ENCODE measurements around the gene POR. TPM values are rescaled to one million over a fixed set of nuclear protein-coding genes. Genes with fewer than 3 reads are reported as not detected.
A peak's percentile ranks its signal among the peaks of the same experiment; 100 is the strongest.
"Not testable (repeated sequence)": the region's sequence is repeated elsewhere in the genome, so short reads cannot be mapped to it uniquely, and the experiment has no call there.

Gene POR
- polyA plus RNA-seq, 4 donors: 80.5 to 461 (median 262) TPM

GRCh38 chr7:75889826-75890225 is 25.1 kb upstream of the POR start:
- H3K4me3 ChIP-seq (ENCODE audit: low read depth in 1 of 3, low read length in 3 of 3): no peak overlapping the region
- H3K4me1 ChIP-seq (ENCODE audit: control insufficient read depth in 3 of 3, insufficient read depth in 2 of 3, low read depth in 1 of 3, low read length in 2 of 3): peaks cover 0 to 3% (median 0%) of the 10 kb centered on the region in 3 donors
- H3K9me3 ChIP-seq (ENCODE audit: control insufficient read depth in 2 of 2, insufficient read depth in 1 of 2, low read depth in 1 of 2, low read length in 1 of 2): no peaks in the 10 kb centered on the region
- DNase-seq (no peak), FAIRE-seq (no peak)
- peak overlapping the region in 1 of 3 donors; percentile 3 for H3K27ac ChIP-seq (ENCODE audit: low read depth in 1 of 3, low read length in 2 of 3)
- 81 to 90% (median 86%) methylated on average over 11 of the region's 11 CpGs for WGBS, 3 donors
- peaks cover 11 to 50% (median 15%) of the 10 kb centered on the region in 3 donors for H3K36me3 ChIP-seq (ENCODE audit: control insufficient read depth in 3 of 3, insufficient read depth in 2 of 3, low read depth in 1 of 3, low read length in 3 of 3)
- no peaks in the 10 kb centered on the region for H3K27me3 ChIP-seq (ENCODE audit: control insufficient read depth in 3 of 3, insufficient read depth in 3 of 3, low read length in 3 of 3)

GRCh38 chr7:75891237-75891636 is 23.7 kb upstream of the POR start:
- H3K27ac ChIP-seq (ENCODE audit: low read depth in 1 of 3, low read length in 2 of 3); H3K9me3 ChIP-seq (ENCODE audit: control insufficient read depth in 2 of 2, insufficient read depth in 1 of 2, low read depth in 1 of 2, low read length in 1 of 2); H3K27me3 ChIP-seq (ENCODE audit: control insufficient read depth in 3 of 3, insufficient read depth in 3 of 3, low read length in 3 of 3); FAIRE-seq; DNase-seq; H3K4me1 ChIP-seq (ENCODE audit: control insufficient read depth in 3 of 3, insufficient read depth in 2 of 3, low read depth in 1 of 3, low read length in 2 of 3); H3K4me3 ChIP-seq (ENCODE audit: low read depth in 1 of 3, low read length in 3 of 3): not testable (repeated sequence)
- WGBS, 3 donors: 40 to 70% (median 57%) methylated on average over 7 of the region's 7 CpGs
- peaks cover 10 to 36% (median 11%) of the 10 kb centered on the region in 3 donors for H3K36me3 ChIP-seq (ENCODE audit: control insufficient read depth in 3 of 3, insufficient read depth in 2 of 3, low read depth in 1 of 3, low read length in 3 of 3)

DNA sequence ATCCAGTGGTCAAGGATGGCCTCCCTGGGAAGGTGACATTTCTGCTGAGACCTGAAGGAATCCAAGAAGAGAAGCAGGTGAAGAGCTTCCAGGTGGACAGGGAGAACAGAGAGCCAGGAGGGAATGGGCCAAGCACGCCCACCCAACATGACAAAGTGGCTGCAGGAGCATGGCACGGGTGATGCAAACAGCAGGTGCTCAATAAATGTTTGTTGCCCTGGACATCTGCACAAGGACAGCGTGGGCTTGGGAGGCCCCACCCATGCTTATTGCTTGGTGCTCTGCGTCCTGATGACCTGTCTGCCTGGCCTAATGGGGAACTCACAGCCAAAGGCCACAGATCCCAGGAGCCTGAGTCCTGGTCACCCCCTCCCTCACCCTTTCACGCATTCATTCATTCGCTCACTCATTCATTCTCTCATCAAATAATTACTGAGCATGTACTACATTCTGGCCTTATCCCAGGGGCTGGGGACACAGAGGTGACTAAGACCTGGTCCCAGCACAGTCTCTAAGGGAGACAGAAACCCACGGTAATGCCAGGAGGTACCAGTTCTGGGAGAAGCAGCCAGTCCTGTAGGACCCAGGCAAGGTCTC is 23.0 kb upstream of the POR start:
- FAIRE-seq (no peak), DNase-seq (no peak)
- Histone ChIP-seq H3K4me1 (ENCODE audit: control insufficient read depth in 3 of 3, insufficient read depth in 2 of 3, low read depth in 1 of 3, low read length in 2 of 3) (no peaks in the 10 kb centered on the region), H3K27ac (ENCODE audit: low read depth in 1 of 3, low read length in 2 of 3) (no peak overlapping the region), H3K36me3 (ENCODE audit: control insufficient read depth in 3 of 3, insufficient read depth in 2 of 3, low read depth in 1 of 3, low read length in 3 of 3) (peaks cover 9 to 29% (median 11%) of the 10 kb centered on the region in 3 donors), H3K4me3 (ENCODE audit: low read depth in 1 of 3, low read length in 3 of 3) (no peak overlapping the region), H3K27me3 (ENCODE audit: control insufficient read depth in 3 of 3, insufficient read depth in 3 of 3, low read length in 3 of 3) (no peaks in the 10 kb centered on the region), H3K9me3 (ENCODE audit: control insufficient read depth in 2 of 2, insufficient read depth in 1 of 2, low read depth in 1 of 2, low read length in 1 of 2) (no peaks in the 10 kb centered on the region)
- 85 to 91% (median 87%) methylated on average over 7 of the region's 7 CpGs for WGBS, 3 donors

DNA sequence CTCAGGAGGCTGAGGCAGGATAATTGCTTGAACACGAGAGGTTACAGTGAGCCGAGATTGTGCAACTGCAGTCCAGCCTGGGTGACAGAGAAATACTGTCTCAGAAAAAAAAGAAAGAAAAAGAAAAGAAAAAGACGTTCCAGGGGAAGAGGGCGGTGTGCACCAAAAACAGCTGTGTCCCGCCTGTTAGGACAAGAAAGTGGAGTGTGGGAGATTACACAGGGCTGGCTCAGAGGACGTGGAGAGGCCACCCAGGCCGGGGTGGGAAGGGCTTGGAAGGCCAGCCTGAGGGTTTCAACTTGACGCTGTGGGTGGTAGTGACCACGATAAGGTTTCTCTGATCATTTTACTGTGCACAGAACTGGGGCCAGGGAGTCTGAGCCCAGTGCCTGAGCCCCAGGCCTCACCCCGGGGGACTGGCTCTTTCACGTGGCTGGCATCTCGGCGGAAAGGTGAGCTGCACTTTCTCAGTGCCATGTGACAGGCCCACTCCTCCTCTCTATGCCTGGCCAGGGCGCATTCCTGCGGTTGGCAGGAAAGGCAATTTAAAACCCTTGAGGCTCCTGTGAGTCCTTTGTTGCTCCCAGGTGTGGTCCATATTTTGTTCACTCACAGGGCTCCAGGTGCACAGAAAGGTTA is 22.2 kb upstream of the POR start:
- Histone ChIP-seq H3K4me3 (ENCODE audit: low read depth in 1 of 3, low read length in 3 of 3) (no peak overlapping the region), H3K4me1 (ENCODE audit: control insufficient read depth in 3 of 3, insufficient read depth in 2 of 3, low read depth in 1 of 3, low read length in 2 of 3) (no peaks in the 10 kb centered on the region), H3K27me3 (ENCODE audit: control insufficient read depth in 3 of 3, insufficient read depth in 3 of 3, low read length in 3 of 3) (no peaks in the 10 kb centered on the region), H3K27ac (ENCODE audit: low read depth in 1 of 3, low read length in 2 of 3) (peak overlapping the region in 1 of 3 donors; percentile 59), H3K36me3 (ENCODE audit: control insufficient read depth in 3 of 3, insufficient read depth in 2 of 3, low read depth in 1 of 3, low read length in 3 of 3) (peaks cover 6 to 24% (median 9%) of the 10 kb centered on the region in 3 donors), H3K9me3 (ENCODE audit: control insufficient read depth in 2 of 2, insufficient read depth in 1 of 2, low read depth in 1 of 2, low read length in 1 of 2) (no peaks in the 10 kb centered on the region)
- FAIRE-seq: no peak
- WGBS, 3 donors: 63 to 87% (median 85%) methylated on average over 15 of the region's 15 CpGs
- DNase-seq: no peak

DNA sequence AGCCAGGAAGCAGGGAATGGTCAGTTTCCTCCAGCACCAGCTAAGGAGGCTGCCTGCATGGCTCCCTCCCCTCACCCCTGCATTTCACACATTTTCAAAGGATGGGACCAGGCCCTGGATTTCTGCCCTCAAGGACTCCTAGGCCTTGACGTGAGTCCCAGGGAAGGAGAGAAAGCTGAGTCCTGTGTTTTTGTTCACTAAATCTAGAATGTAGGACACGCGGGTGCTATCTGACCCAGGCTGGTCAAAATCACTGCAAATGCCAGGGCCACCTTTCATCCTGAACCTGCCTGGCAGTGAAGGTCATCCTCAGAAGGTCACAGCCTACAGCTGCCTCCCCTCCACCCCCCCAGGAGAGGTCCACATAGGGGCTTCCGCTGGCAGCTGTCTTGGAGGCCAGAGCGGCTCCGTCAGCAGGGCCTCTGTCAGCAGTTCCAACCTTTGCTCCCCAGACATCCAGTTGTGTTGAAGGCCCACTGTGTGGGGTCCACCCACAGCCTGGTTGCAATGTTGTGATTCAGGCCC is 18.1 kb upstream of the POR start:
- no peak overlapping the region for H3K4me3 ChIP-seq (ENCODE audit: low read depth in 1 of 3, low read length in 3 of 3)
- FAIRE-seq (no peak), DNase-seq (peak in 1 of 2 donors; percentile 39)
- no peaks in the 10 kb centered on the region for H3K36me3 ChIP-seq (ENCODE audit: control insufficient read depth in 3 of 3, insufficient read depth in 2 of 3, low read depth in 1 of 3, low read length in 3 of 3)
- 83 to 91% (median 88%) methylated on average over 6 of the region's 6 CpGs for WGBS, 3 donors
- no peaks in the 10 kb centered on the region for H3K9me3 ChIP-seq (ENCODE audit: control insufficient read depth in 2 of 2, insufficient read depth in 1 of 2, low read depth in 1 of 2, low read length in 1 of 2)
- H3K27ac ChIP-seq (ENCODE audit: low read depth in 1 of 3, low read length in 2 of 3): no peak overlapping the region
- H3K27me3 ChIP-seq (ENCODE audit: control insufficient read depth in 3 of 3, insufficient read depth in 3 of 3, low read length in 3 of 3): no peaks in the 10 kb centered on the region
- H3K4me1 ChIP-seq (ENCODE audit: control insufficient read depth in 3 of 3, insufficient read depth in 2 of 3, low read depth in 1 of 3, low read length in 2 of 3): no peaks in the 10 kb centered on the region

GRCh38 chr7:75900617-75901315 is 14.2 kb upstream of the POR start:
- 89 to 90% (median 89%) methylated on average over 9 of the region's 9 CpGs for WGBS, 3 donors
- Histone ChIP-seq H3K9me3 (ENCODE audit: control insufficient read depth in 2 of 2, insufficient read depth in 1 of 2, low read depth in 1 of 2, low read length in 1 of 2) (no peaks in the 10 kb centered on the region), H3K36me3 (ENCODE audit: control insufficient read depth in 3 of 3, insufficient read depth in 2 of 3, low read depth in 1 of 3, low read length in 3 of 3) (no peaks in the 10 kb centered on the region), H3K4me3 (ENCODE audit: low read depth in 1 of 3, low read length in 3 of 3) (no peak overlapping the region), H3K27me3 (ENCODE audit: control insufficient read depth in 3 of 3, insufficient read depth in 3 of 3, low read length in 3 of 3) (no peaks in the 10 kb centered on the region), H3K27ac (ENCODE audit: low read depth in 1 of 3, low read length in 2 of 3) (no peak overlapping the region), H3K4me1 (ENCODE audit: control insufficient read depth in 3 of 3, insufficient read depth in 2 of 3, low read depth in 1 of 3, low read length in 2 of 3) (peaks cover 0 to 4% (median 0%) of the 10 kb centered on the region in 3 donors)
- DNase-seq (no peak), FAIRE-seq (no peak)

- peak; percentile 53 to 89 for DNase-seq
- no peak for FAIRE-seq
- H3K4me1 ChIP-seq (ENCODE audit: control insufficient read depth in 3 of 3, insufficient read depth in 2 of 3, low read depth in 1 of 3, low read length in 2 of 3): peaks cover 0 to 21% (median 2%) of the 10 kb centered on the region in 3 donors
- H3K9me3 ChIP-seq (ENCODE audit: control insufficient read depth in 2 of 2, insufficient read depth in 1 of 2, low read depth in 1 of 2, low read length in 1 of 2): no peaks in the 10 kb centered on the region
- H3K27ac ChIP-seq (ENCODE audit: low read depth in 1 of 3, low read length in 2 of 3): peak overlapping the region in 2 of 3 donors; percentile 45 to 57
- H3K36me3 ChIP-seq (ENCODE audit: control insufficient read depth in 3 of 3, insufficient read depth in 2 of 3, low read depth in 1 of 3, low read length in 3 of 3): no peaks in the 10 kb centered on the region
- no peaks in the 10 kb centered on the region for H3K27me3 ChIP-seq (ENCODE audit: control insufficient read depth in 3 of 3, insufficient read depth in 3 of 3, low read length in 3 of 3)
- no peak overlapping the region for H3K4me3 ChIP-seq (ENCODE audit: low read depth in 1 of 3, low read length in 3 of 3)
- 27 to 33% (median 30%) methylated on average over 17 of the region's 17 CpGs for WGBS, 3 donors
These were observed 9.0 kb upstream of the POR start for GRCh38 chr7:75905785-75906604.

Measured in small intestine (tissue), 7 donors.